PC-3 (cell line): ENCODE data around the gene XPO5. TPM values are rescaled to one million over a fixed set of nuclear protein-coding genes. Genes with fewer than 3 reads are reported as not detected.

Experiments
- ATAC-seq: fragments of 200-7000 bp; cut with Tn5 transposase; 2 replicates; pipeline ENCODE4 v1.9.1; 2020; ENCODE audit warnings: mild to moderate bottlenecking, moderate library complexity
- BruUV-seq: library from RNA; stranded (reverse); fragments of 400-500 nt; replicated peaks from 2 replicates; lab custom pipeline; 2021; lab: Mats Ljungman, UMichigan
- CTCF ChIA-PET: fragments of 300-600 bp; sonication (Branson Sonifier 250); formaldehyde crosslinking; loops from one replicate; lab custom pipeline; 2022; ENCODE audit warnings: antibody characterized with exemption; lab: Charles Lee
- POLR2A ChIA-PET: fragments of 300-600 bp; sonication (Branson Sonifier 250); formaldehyde crosslinking; loops from one replicate; lab custom pipeline; 2022; ENCODE audit warnings: antibody characterized with exemption; ENCODE audit not compliant: unreplicated experiment; lab: Charles Lee
- DNase-seq: peaks from one replicate; pipeline ENCODE4 v3.0.0-alpha.2; 2015
- H2AFZ ChIP-seq: fragments of 300-600 bp; sonication (generic); 2 replicates; pipeline ENCODE4 v1.6.0; 2016; ENCODE audit warnings: antibody characterized with exemption, low read length
- H3F3A ChIP-seq: fragments of 300-600 bp; sonication (generic); one replicate; pipeline ENCODE4 v1.6.0; 2017; ENCODE audit warnings: antibody characterized with exemption, low read length, control low read depth, mild to moderate bottlenecking; ENCODE audit not compliant: unreplicated experiment
- H3K27ac ChIP-seq: fragments of 300-600 bp; sonication (generic); 2 replicates; pipeline ENCODE4 v1.5.1; 2016; ENCODE audit warnings: mild to moderate bottlenecking, low read length
- H3K27me3 ChIP-seq: fragments of 300-600 bp; sonication (generic); 2 replicates; pipeline ENCODE4 v1.6.1; 2016; ENCODE audit warnings: low read length, mixed read lengths
- H3K36me3 ChIP-seq: fragments of 300-600 bp; sonication (generic); 2 replicates; pipeline ENCODE4 v1.6.1; 2016; ENCODE audit warnings: low read depth, mixed run types, low read length, mixed read lengths
- H3K4me1 ChIP-seq: fragments of 300-600 bp; sonication (generic); 2 replicates; pipeline ENCODE4 v1.5.1; 2016; ENCODE audit warnings: low read length; ENCODE audit not compliant: insufficient read depth
- H3K4me2 ChIP-seq: fragments of 300-600 bp; sonication (generic); 2 replicates; pipeline ENCODE4 v1.6.0; 2016; ENCODE audit warnings: low read length
- H3K4me3 ChIP-seq: fragments of 300-600 bp; sonication (generic); 2 replicates; pipeline ENCODE4 v1.5.1; 2016; ENCODE audit warnings: mild to moderate bottlenecking, low read length, mixed read lengths
- H3K79me2 ChIP-seq: fragments of 300-600 bp; sonication (generic); 2 replicates; pipeline ENCODE4 v1.6.1; 2017; ENCODE audit warnings: low read length, mixed read lengths
- H3K9ac ChIP-seq: fragments of 300-600 bp; sonication (generic); 2 replicates; pipeline ENCODE4 v1.6.0; 2016; ENCODE audit warnings: mild to moderate bottlenecking, low read length
- H3K9me2 ChIP-seq: fragments of 300-600 bp; sonication (generic); replicated peaks from 2 replicates; pipeline ENCODE4 v1.6.1; 2016; ENCODE audit warnings: mixed run types, low read length, mixed read lengths
- H3K9me3 ChIP-seq: fragments of 300-600 bp; sonication (generic); 2 replicates; pipeline ENCODE4 v1.6.1; 2016; ENCODE audit warnings: low read length, mixed read lengths
- H4K20me1 ChIP-seq: fragments of 300-600 bp; sonication (generic); 2 replicates; pipeline ENCODE4 v1.6.1; 2016; ENCODE audit warnings: low read length, mixed read lengths
- EZH2 ChIP-seq: fragments of 300-600 bp; sonication (generic); IDR thresholded peaks from one replicate; pipeline ENCODE4 v1.6.1; 2017; ENCODE audit warnings: antibody characterized with exemption, mild to moderate bottlenecking, low read length; ENCODE audit not compliant: unreplicated experiment
- EZH2phosphoT487 ChIP-seq: fragments of 300-600 bp; sonication (generic); IDR thresholded peaks from 2 replicates; pipeline ENCODE4 v1.6.1; 2018; ENCODE audit warnings: mild to moderate bottlenecking, antibody characterized with exemption, low read length, borderline replicate concordance
- intact Hi-C: fragments of 100-400 bp; cut with micrococcal nuclease; formaldehyde crosslinking; loops from 2 replicates; pipeline ENCODE4 v1.9.0; 2023
- total RNA-seq: library from RNA; depleted of rRNA; stranded (reverse); fragments of >200 nt; gene quantifications from 2 replicates; pipeline ENCODE4 v1.2.3, GENCODE V29; 2014
- TF ChIP-seq, protein P1 (sequence below): fragments of 300-600 bp; sonication (generic); conservative IDR thresholded peaks from 2 replicates; pipeline ENCODE4 v1.5.1; 2017; ENCODE audit warnings: antibody characterized with exemption, low read depth, mild to moderate bottlenecking, low read length

The XPO5 gene
- total RNA-seq, 1 experiment from 2014 or later: 42.3 TPM

DNA sequence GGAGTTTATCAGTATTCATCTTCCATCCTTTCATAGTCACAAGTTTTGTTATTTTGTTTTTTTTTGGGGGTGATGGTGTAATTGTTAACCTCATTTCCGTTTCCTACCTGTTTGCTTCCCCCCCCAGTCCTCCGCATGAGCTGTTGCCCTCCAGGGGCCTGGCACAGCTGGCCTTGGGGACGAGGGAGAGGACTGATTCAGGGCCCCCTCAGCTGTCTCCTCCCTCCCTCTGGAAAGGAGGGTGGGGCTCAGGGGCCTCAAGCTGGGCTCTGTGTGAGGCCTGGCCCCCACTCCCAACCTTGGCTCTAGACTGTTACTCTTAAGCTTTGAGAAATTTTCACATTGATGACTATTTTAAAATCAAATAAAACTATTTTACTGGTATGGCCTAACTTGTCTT, 69.7 kb downstream of the XPO5 start:
- H3K4me3 ChIP-seq: no peak overlapping the region
- BruUV-seq: no TSS peak
- no peaks in the 10 kb centered on the region for H3F3A ChIP-seq
- H3K4me1 ChIP-seq: peaks cover 7% of the 10 kb centered on the region
- no peaks in the 10 kb centered on the region for H4K20me1 ChIP-seq
- no peak for TF ChIP-seq EZH2phosphoT487
- no peak for TF ChIP-seq EZH2
- TF ChIP-seq, protein P1, sequence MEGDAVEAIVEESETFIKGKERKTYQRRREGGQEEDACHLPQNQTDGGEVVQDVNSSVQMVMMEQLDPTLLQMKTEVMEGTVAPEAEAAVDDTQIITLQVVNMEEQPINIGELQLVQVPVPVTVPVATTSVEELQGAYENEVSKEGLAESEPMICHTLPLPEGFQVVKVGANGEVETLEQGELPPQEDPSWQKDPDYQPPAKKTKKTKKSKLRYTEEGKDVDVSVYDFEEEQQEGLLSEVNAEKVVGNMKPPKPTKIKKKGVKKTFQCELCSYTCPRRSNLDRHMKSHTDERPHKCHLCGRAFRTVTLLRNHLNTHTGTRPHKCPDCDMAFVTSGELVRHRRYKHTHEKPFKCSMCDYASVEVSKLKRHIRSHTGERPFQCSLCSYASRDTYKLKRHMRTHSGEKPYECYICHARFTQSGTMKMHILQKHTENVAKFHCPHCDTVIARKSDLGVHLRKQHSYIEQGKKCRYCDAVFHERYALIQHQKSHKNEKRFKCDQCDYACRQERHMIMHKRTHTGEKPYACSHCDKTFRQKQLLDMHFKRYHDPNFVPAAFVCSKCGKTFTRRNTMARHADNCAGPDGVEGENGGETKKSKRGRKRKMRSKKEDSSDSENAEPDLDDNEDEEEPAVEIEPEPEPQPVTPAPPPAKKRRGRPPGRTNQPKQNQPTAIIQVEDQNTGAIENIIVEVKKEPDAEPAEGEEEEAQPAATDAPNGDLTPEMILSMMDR: no peak
- intact Hi-C loops: loop anchor here (1.0 to 10.0 kb wide), 4 partner anchors 52 to 244 kb away; partner anchors contain the start of gene ZNF318
- CTCF ChIA-PET: interaction anchor here (0.6 to 0.8 kb wide), 3 partner anchors 22 to 171 kb away, joined by 4 to 6 read pairs (median 6); no protein-coding TSS in a partner anchor
- H3K27ac ChIP-seq: no peak overlapping the region
- no peaks in the 10 kb centered on the region for H3K27me3 ChIP-seq
- no peak overlapping the region for H2AFZ ChIP-seq
- DNase-seq (no peak), ATAC-seq (no peak)
- POLR2A ChIA-PET: interaction anchor here (0.6 kb wide), 1 partner anchor 69 kb away, joined by 6 read pairs; no protein-coding TSS in a partner anchor
- no peak overlapping the region for H3K4me2 ChIP-seq
- H3K9me3 ChIP-seq: no peaks in the 10 kb centered on the region
- no peaks in the 10 kb centered on the region for H3K79me2 ChIP-seq
- no peaks in the 10 kb centered on the region for H3K9me2 ChIP-seq
- peaks cover 7% of the 10 kb centered on the region; the same call in 1 of the 2 replicates for H3K36me3 ChIP-seq
- H3K9ac ChIP-seq: no peak overlapping the region

DNA sequence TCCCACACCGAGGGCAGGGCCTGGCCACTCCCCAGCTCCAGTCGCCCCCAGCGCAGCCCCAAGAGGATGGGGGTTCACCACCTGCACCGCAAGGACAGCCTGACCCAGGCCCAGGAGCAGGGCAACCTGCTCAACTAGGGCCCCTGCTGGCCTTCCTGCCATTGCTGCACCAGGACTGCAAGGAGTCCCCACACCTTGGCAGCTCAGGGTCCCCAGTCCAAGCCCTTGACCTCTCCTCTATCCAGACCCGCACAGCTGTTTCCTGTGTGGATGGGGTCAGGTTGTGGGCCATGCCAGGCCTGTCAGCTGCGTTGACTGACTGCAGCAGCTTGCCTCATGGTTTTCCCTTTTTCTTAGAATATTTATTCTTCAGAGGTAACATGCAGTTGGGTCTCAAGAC, 70.1 kb downstream of the XPO5 start:
- Histone ChIP-seq H3F3A (no peaks in the 10 kb centered on the region), H3K4me2 (no peak overlapping the region), H3K9me2 (no peaks in the 10 kb centered on the region), H3K9ac (no peak overlapping the region), H3K27ac (no peak overlapping the region), H3K27me3 (no peaks in the 10 kb centered on the region), H4K20me1 (no peaks in the 10 kb centered on the region), H2AFZ (no peak overlapping the region), H3K4me1 (peaks cover 5% of the 10 kb centered on the region), H3K4me3 (no peak overlapping the region), H3K79me2 (no peaks in the 10 kb centered on the region), H3K9me3 (no peaks in the 10 kb centered on the region), H3K36me3 (peaks cover 7% of the 10 kb centered on the region; the same call in 1 of the 2 replicates)
- intact Hi-C loops: loop anchor here (1.0 to 10.0 kb wide), 4 partner anchors 51 to 243 kb away; partner anchors contain the start of gene ZNF318
- ChIA-PET POLR2A (interaction anchor here (0.7 kb wide), 1 partner anchor 145 kb away, joined by 5 read pairs; no protein-coding TSS in a partner anchor), CTCF (interaction anchor here (0.6 to 0.8 kb wide), 3 partner anchors 22 to 171 kb away, joined by 4 to 6 read pairs (median 6); no protein-coding TSS in a partner anchor)
- TF ChIP-seq, protein P1: 0 out of 2 replicates have a peak, but pooled peaks have one; percentile 12
- no peak for TF ChIP-seq EZH2
- ATAC-seq: no peak
- BruUV-seq: no TSS peak
- DNase-seq: no peak
